RCC 7860 (cell line): ENCODE data around the gene GRAMD4.

ENCODE experiments used
- DNase-seq: peaks from one replicate; pipeline ENCODE4 v3.0.0-alpha.2; 2015; ENCODE audit warnings: low spot score
- FAIRE-seq: peaks from 2 replicates; lab custom pipeline; 2012; peaks lifted over from hg19 to GRCh38; lab: Jason Lieb, UNC

The GRAMD4 gene

GRCh38 chr22:46666577-46667244 is 46.5 kb downstream of the GRAMD4 start:
- FAIRE-seq (no peak), DNase-seq (no peak)

GRCh38 chr22:46667245-46667623 is 47.0 kb downstream of the GRAMD4 start:
- DNase-seq (no peak), FAIRE-seq (no peak)

- DNase-seq, result no peak
Observed at GRCh38 chr22:46668116-46668515, 47.9 kb downstream of the GRAMD4 start.

GRCh38 chr22:46669201-46669600 is 49.0 kb downstream of the GRAMD4 start:
- FAIRE-seq, result no peak
- no peak for DNase-seq

More at GRCh38 chr22:46668116-46668515, 47.9 kb downstream of the GRAMD4 start:
- FAIRE-seq, result no peak

GRCh38 chr22:46671824-46672432 is 51.7 kb downstream of the GRAMD4 start:
- FAIRE-seq, result no peak
- DNase-seq, result no peak

GRCh38 chr22:46672731-46673130 is 52.5 kb downstream of the GRAMD4 start:
- DNase-seq (no peak), FAIRE-seq (no peak)

DNA sequence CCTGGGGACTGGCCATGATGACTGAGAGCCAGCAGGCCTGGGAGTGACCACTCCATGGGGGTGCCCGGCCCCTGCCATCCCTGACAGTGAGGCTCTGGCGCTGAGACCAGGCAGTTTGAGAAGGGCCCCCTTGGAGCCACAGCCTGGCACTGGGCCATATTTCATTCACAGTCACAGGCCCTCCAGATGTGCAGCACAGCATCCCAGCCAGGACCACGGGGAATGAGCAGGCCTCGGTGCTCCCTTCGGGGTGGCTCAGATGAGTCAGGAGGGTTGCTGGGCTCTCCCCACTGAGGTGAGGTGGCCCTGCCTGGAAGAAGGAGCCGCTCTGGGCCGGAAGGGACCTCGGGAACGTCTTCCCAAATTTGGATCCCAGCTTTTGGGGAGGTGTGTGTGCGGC is 53.0 kb downstream of the GRAMD4 start:
- FAIRE-seq (no peak), DNase-seq (no peak)

- DNase-seq, result no peak
- FAIRE-seq, result no peak
Observed at GRCh38 chr22:46673662-46674236, 53.6 kb downstream of the GRAMD4 start.

DNA sequence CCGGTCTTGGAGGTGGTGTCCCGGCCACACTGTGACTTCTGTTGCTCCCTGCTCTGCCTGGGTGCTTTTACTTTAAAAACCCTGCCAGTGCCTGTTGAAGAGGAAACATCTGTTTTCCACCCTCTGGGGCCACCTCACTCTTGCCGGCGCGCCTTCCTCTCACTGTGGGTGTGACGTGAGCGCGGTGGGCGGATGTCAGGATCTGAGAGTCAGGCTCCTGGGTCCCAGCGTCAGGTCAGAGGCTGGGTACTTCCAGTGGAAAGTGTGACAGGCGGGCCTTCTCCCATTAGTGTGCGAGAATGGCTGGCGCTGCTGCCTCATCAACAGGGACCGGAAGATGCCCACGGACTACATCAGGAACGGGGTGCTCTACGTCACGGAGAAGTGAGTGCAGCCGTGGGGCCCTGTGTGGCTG is 54.2 kb downstream of the GRAMD4 start:
- FAIRE-seq (no peak), DNase-seq (no peak)

DNA sequence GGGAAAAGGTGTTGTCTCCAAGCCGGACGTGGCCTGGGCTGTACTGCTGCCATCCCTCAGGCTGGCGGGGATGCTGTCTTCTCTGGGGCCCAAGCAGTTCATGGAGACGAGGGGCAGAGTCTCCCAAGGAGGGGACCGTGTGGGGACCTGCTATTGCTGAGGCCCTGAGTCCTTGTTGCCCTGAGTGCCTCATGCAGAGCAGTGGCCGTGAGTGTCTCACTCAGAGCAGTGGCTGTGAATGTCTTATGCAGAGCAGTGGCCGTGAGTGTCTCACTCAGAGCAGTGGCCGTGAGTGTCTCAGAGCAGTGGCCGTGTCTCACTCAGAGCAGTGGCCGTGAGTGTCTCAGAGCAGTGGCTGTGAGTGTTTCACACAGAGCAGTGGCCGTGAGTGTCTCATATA is 54.7 kb downstream of the GRAMD4 start:
- no peak for FAIRE-seq
- DNase-seq, result no peak

- DNase-seq, result no peak
- no peak for FAIRE-seq
Observed at GRCh38 chr22:46675479-46675878, 55.3 kb downstream of the GRAMD4 start.

DNA sequence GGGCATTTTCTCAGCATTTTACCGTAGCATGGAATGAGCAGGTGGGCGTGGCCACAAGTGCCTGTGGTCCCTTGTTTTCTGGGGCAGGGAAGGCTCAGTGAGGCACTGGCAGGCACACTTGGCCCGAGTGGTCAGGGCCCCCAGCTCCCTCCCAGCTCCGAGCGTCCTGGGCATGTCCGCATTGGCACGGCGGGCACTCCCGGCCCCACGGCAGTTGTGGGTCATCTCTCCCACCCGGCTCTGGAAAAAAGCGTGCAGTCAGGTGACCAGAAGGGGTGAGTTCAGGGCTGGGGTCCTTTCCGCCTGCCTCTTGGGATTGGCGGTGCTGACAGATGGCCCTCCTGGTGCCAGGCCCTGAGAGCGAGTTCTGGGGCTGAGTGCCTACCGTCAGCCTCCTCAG is 55.8 kb downstream of the GRAMD4 start:
- DNase-seq, result no peak
- no peak for FAIRE-seq

DNA sequence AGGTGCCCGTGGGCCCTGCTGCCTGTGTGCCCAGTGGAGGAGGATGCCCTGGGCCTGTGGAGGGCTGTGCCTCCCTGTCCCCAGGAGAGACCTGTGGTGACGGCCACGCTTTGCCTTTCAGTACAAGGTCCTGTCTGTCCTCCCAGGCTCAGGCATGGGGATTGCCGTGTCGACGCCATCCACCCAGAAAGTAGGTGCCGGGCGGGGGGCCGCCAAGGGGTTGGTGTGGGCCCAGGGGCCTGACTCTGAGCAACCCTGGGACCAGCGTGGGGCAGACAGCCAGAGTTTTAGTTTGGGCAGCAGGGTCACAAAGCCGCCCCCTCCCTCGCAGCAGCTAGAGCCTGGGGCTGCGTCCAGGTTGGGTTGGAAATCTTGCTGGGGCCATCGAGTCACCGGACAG is 56.3 kb downstream of the GRAMD4 start:
- no peak for DNase-seq
- FAIRE-seq, result no peak

DNA sequence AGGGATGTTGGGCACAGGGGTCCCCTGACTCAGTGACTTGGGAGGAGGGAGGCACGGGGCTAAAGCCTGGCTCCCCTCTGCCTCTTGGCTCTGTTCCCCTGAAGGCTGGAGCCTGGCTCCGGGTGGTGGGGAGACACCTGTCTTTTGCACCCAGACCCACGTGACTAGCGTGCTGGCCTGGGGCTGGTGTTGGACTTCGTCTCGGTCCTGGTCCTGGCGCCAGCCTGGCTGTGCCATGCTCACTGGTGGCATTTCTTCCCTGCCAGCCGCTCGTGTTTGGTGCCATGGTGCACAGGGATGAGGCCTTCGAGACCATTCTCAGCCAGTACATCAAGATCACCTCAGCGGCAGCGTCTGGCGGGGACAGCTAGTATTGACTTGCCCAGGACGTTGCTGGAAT is 56.7 kb downstream of the GRAMD4 start:
- no peak for DNase-seq
- no peak for FAIRE-seq

- no peak for DNase-seq
- FAIRE-seq, result no peak
Observed at GRCh38 chr22:46677323-46678002, 57.3 kb downstream of the GRAMD4 start.

- DNase-seq (no peak), FAIRE-seq (no peak)
Observed at GRCh38 chr22:46678003-46678657, 57.9 kb downstream of the GRAMD4 start.

DNA sequence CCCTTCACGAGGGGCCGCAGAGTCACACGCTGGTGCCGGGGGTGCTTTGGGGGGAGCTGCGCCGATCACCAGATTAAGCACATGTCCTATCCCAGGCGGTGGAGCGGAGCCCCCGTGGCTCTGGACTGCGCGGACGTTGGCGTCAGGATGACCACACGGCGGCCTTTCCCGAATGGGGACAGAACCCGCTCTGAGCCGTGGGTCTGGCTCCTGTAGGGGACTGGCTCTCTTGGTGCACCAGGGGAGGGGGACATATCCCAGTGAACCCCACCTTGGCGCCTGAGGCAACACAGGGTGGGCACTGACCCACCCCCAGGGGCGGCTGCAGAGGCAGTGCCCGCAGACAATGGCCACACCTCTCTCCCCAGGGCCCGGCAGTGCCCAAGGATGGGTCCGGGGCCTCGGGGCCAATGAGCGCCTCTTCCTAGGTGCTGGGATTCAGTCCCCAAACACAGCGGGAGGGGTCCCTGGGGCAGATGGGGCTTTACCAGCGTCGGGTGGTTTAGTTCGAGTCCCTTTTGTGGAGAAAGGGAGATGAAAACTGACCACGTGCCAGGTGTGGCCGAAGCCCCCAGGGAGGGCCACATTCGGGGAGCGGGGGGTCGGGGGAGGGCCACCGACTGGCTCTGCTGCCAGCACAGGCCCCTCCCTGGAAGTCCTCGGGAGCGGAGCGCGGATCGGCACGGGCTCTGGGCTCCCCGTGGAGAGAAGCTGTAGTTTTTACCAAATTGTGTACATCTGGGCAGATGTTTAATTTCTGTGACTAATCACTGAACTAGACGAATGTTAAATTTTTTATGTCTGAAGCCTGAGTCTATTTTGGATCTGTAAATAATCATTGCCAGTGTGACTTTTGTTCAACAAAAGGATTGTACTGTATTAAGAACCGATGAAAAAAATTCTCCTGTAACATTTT is 58.9 kb downstream of the GRAMD4 start:
- DNase-seq (no peak), FAIRE-seq (no peak)

DNA sequence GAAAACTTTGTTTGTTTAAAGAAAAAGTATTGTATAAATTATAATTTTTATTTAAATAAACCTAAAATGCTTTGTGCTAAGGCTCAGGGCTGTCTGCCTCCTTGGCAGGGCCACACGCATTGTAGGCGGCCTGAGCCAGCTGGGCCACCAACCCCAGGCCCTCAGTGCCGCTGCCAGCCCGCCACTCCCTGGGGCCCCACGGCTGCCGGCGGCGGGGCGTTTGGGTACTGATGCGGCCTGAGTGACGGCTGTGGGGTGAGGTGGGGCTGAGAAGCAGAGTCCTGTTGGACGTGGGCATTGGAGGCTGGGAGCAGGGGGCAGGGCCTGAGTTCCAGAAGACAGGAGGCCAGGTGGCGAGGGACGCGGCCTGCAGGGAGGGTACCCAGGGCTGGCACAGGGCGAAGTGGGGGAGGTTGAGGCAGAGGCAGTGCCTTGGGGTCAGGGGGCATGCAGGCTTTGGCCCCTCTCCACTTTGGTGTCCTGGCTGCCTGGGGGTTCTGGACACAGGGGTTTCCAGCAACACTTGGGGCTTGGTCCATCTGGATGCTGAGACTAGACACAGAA is 59.6 kb downstream of the GRAMD4 start:
- DNase-seq (no peak), FAIRE-seq (no peak)

DNA sequence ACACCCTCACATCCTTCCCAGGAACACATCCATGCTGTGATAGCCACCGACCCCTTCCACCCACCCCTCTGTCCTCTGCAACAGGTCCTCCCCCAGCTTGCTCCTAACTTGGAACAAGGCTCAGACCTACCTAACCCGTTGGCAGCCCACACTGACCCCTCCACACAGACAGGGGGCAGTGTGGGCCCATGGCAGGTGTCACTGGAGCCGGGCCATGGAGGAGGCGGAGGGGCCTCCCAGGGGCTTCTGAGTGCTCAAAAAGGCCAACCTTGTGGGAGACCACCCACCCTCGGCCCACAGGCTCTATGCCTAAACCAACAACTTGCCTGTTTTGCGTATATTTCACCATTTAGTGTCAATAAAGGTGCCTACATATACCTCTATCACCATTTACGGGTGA is 60.8 kb downstream of the GRAMD4 start:
- DNase-seq (no peak), FAIRE-seq (no peak)
